H1 (cell line): ENCODE results near the gene EPHA2. TPM values are rescaled to one million over a fixed set of nuclear protein-coding genes. Genes with fewer than 3 reads are reported as not detected.

Experiments used
- CBX5 ChIP-seq: fragments of 300-800, 300-1000 bp; sonication (generic); IDR thresholded peaks from 2 replicates; pipeline ENCODE4 v1.7.1; 2016; ENCODE audit warnings: antibody characterized with exemption, low read length, low read depth
- CEBPB ChIP-seq: IDR thresholded peaks from 2 replicates; pipeline ENCODE4 v1.6.1; 2012; ENCODE audit warnings: low read depth, low read length
- PHF8 ChIP-seq: fragments of 200-600 bp; sonication (generic); conservative IDR thresholded peaks from 2 replicates; pipeline ENCODE4 v1.7.1; 2012; ENCODE audit warnings: low read depth, mild to moderate bottlenecking, inconsistent platforms, low read length, moderate library complexity
- RXRA ChIP-seq: IDR thresholded peaks from 2 replicates; pipeline ENCODE4 v1.6.1; 2011; ENCODE audit warnings: low read depth, mild to moderate bottlenecking, low read length, moderate library complexity; ENCODE audit not compliant: insufficient read depth
- SAP30 ChIP-seq: fragments of 300-600 bp; sonication (generic); IDR thresholded peaks from 2 replicates; pipeline ENCODE4 v1.7.1; 2012; ENCODE audit warnings: low read length, moderate library complexity, mild to moderate bottlenecking, inconsistent platforms; ENCODE audit not compliant: insufficient read depth, insufficient replicate concordance
- TAF7 ChIP-seq: optimal IDR thresholded peaks from 2 replicates; pipeline ENCODE3; 2011; ENCODE audit warnings: low read depth, mild to moderate bottlenecking, inconsistent platforms, low read length, moderate library complexity, borderline replicate concordance
- YY1 ChIP-seq: IDR thresholded peaks from 2 replicates; pipeline ENCODE4 v1.6.1; 2011; ENCODE audit warnings: low read depth, mild to moderate bottlenecking, low read length
- polyA plus RNA-seq, 7 experiments: library from polyadenylated mRNA; depleted of rRNA in 3 of 7; stranded (reverse) in 5 of 7; unstranded in 2 of 7; fragments of >200 nt in 5 of 7; fragments of 200-250 nt in 2 of 7; gene quantifications; 1 replicate in 5 of 7; 2 replicates in 1 of 7; 4 replicates in 1 of 7; pipeline versions ENCODE4 v1.2.1 to v1.2.3, GENCODE V29; 2011 to 2013; ENCODE audit warnings: missing spikeins in 2 of 7, mixed read lengths in 2 of 7
- total RNA-seq: library from RNA; stranded (reverse); fragmentation: NEBNext Ultra II Directional; extraction: Animal tissue kit (Norgen Biotek cat#: 25700); gene quantifications from 2 replicates; pipeline ENCODE4 v1.2.1, GENCODE V29; 2021
- TF ChIP-seq, protein P1 (sequence below), 3 experiments: IDR thresholded peaks; 1 replicate in 2 of 3; 2 replicates in 1 of 3; pipeline versions ENCODE4 v1.5.1 to v1.6.1; 2011; ENCODE audit warnings: low read length in 3 of 3, mild to moderate bottlenecking in 3 of 3, inconsistent platforms in 2 of 3, low read depth in 1 of 3, moderate library complexity in 1 of 3; ENCODE audit not compliant: insufficient read depth in 1 of 3; ENCODE audit errors: control extremely low read depth in 1 of 3

Gene EPHA2
- total and polyA plus RNA-seq, 2 of the 8 experiments (the other 6 are each of a cell fraction or from before 2014, with no cell fraction given): 26.8 to 33.6 TPM

DNA sequence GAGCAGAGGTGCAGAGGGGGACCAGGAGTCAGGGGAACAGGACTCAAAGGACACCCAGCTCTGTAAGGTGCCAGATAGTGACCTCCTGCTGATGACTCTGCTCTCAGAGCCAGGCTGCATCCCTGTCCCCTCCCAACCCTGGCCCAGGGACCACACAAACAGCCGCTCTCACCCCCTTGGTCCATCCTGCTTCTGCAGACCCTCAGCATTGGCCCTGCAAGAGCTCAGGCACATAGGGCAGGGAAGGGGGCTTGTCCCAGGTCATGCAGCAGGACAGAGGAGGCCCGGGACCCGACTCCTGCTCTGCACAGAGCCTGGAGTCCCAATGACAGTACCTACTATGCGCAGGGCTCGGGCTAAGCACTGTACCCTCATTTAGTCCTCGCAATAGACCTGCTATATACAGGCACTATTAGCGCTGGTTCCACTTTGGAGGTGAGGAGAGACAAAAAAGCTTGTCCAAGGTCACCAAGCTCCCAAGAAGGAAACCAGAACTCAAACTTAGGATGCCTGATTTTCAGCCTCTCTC lies 15.7 kb downstream of the EPHA2 start (continued):
- TF ChIP-seq RXRA (no peak), CEBPB (no peak), PHF8 (no peak), TAF7 (no peak), CBX5 (no peak), YY1 (no peak), SAP30 (no peak)
- TF ChIP-seq, protein P1, sequence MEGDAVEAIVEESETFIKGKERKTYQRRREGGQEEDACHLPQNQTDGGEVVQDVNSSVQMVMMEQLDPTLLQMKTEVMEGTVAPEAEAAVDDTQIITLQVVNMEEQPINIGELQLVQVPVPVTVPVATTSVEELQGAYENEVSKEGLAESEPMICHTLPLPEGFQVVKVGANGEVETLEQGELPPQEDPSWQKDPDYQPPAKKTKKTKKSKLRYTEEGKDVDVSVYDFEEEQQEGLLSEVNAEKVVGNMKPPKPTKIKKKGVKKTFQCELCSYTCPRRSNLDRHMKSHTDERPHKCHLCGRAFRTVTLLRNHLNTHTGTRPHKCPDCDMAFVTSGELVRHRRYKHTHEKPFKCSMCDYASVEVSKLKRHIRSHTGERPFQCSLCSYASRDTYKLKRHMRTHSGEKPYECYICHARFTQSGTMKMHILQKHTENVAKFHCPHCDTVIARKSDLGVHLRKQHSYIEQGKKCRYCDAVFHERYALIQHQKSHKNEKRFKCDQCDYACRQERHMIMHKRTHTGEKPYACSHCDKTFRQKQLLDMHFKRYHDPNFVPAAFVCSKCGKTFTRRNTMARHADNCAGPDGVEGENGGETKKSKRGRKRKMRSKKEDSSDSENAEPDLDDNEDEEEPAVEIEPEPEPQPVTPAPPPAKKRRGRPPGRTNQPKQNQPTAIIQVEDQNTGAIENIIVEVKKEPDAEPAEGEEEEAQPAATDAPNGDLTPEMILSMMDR (IDR thresholded peaks at IDR 0.05; ENCODE audit: control extremely low read depth in 1 of 3, insufficient read depth in 1 of 3, low read depth in 1 of 3, low read length in 3 of 3): no peak
